PFSK-1 (cell line): ENCODE results near the gene HTT.

Experiments used
- FOXP2 ChIP-seq: optimal IDR thresholded peaks from 2 replicates; pipeline ENCODE3; 2011; ENCODE audit warnings: borderline replicate concordance, control low read depth, inconsistent platforms; ENCODE audit not compliant: insufficient read depth; ENCODE audit errors: extremely low read length, extremely low read depth
- POLR2AphosphoS5 ChIP-seq: IDR thresholded peaks from 2 replicates; pipeline ENCODE4 v1.6.1; 2012; ENCODE audit warnings: low read depth, mild to moderate bottlenecking, control low read depth, low read length, moderate library complexity
- SIN3A ChIP-seq: IDR thresholded peaks from 2 replicates; pipeline ENCODE4 v1.6.1; 2012; ENCODE audit warnings: mild to moderate bottlenecking, low read length, moderate library complexity, borderline replicate concordance; ENCODE audit not compliant: insufficient read depth
- TAF1 ChIP-seq: IDR thresholded peaks from 2 replicates; pipeline ENCODE4 v1.6.1; 2012; ENCODE audit warnings: low read length, control low read depth, borderline replicate concordance; ENCODE audit not compliant: insufficient read depth
- TF ChIP-seq, protein P1 (sequence below), 2 experiments: IDR thresholded peaks; 2 replicates each; pipeline versions ENCODE4 v1.6.1 to v1.8.0; 2011 to 2012; ENCODE audit warnings: low read depth in 2 of 2, low read length in 2 of 2, control low read depth in 1 of 2, inconsistent platforms in 1 of 2, mild to moderate bottlenecking in 1 of 2, moderate library complexity in 1 of 2; ENCODE audit not compliant: insufficient read depth in 1 of 2

The HTT gene

DNA sequence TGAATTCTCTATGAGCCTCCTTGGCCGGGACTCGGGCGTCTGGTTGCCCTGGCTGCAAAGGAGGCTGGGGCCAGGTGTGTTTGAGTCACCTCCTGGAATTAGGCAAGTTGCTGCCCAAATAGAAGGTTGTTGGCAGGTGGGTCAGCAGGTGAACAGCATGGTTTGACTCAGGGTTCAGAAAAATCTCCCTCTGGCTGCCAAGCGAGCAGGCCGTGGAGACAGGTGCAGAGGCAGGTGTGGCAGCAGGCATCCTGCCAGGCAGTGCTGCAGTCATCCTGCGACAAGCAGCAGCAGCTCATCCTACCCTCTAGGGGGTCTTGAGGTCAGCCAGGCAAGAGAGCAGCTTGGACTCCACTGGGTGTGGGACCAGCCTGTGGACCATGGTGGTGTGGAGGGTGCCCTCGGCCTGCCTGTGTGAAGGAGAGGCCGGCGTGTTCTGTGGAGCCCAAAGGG lies 182.6 kb downstream of the HTT start:
- TF ChIP-seq SIN3A (no peak), TAF1 (no peak), POLR2AphosphoS5 (no peak), FOXP2 (no peak)
- TF ChIP-seq, protein P1, sequence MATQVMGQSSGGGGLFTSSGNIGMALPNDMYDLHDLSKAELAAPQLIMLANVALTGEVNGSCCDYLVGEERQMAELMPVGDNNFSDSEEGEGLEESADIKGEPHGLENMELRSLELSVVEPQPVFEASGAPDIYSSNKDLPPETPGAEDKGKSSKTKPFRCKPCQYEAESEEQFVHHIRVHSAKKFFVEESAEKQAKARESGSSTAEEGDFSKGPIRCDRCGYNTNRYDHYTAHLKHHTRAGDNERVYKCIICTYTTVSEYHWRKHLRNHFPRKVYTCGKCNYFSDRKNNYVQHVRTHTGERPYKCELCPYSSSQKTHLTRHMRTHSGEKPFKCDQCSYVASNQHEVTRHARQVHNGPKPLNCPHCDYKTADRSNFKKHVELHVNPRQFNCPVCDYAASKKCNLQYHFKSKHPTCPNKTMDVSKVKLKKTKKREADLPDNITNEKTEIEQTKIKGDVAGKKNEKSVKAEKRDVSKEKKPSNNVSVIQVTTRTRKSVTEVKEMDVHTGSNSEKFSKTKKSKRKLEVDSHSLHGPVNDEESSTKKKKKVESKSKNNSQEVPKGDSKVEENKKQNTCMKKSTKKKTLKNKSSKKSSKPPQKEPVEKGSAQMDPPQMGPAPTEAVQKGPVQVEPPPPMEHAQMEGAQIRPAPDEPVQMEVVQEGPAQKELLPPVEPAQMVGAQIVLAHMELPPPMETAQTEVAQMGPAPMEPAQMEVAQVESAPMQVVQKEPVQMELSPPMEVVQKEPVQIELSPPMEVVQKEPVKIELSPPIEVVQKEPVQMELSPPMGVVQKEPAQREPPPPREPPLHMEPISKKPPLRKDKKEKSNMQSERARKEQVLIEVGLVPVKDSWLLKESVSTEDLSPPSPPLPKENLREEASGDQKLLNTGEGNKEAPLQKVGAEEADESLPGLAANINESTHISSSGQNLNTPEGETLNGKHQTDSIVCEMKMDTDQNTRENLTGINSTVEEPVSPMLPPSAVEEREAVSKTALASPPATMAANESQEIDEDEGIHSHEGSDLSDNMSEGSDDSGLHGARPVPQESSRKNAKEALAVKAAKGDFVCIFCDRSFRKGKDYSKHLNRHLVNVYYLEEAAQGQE (IDR thresholded peaks at IDR 0.05; ENCODE audit: insufficient read depth in 1 of 2, low read depth in 2 of 2, low read length in 2 of 2): no peak

DNA sequence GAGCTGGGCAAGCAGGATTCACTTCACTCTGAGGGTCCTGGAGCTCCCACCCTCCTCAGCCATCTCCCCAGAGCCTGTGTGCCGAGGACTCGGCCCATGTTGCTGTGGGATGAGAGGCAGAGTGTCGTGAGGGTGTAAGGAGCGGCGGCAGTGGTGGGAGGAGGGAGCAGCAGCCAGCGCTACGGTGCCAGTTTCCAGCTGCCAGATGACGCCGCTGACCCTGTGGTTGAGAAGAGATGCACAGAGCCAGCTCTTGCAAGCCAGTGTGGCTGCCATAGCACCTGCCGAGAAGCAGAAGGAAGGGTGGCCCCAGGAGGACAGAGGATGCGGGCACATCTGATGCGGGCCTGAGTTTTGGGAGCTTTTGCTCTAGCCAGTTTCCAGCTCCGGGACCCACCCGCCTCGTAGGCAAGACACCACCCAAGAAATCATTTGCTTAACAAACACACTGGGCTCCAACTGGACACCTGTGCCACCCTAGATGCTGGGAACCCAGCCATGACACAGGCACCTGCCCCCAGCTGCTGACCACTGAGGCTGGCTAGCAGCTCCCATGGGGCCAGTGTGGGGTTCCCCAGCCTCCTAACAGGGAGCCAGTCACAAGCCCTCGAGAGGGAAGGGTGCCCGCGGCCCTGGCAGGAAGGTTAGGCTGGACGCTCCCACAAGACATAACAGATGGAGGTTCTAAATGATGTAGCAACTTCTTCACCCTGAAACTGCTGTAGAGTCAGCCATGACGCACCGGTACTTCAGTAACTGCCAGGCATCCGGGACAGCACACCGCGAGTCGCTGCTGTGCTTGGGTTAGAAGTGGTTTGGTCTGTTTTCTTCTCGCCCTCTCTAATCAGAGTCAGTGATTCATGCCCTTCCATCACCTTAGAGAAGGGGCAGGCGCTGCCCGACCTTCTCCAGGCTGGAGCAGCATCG lies 183.3 kb downstream of the HTT start:
- TF ChIP-seq SIN3A (no peak), FOXP2 (no peak), TAF1 (no peak), POLR2AphosphoS5 (no peak)
- TF ChIP-seq, protein P1 (IDR thresholded peaks at IDR 0.05; ENCODE audit: insufficient read depth in 1 of 2, low read depth in 2 of 2, low read length in 2 of 2): no peak

DNA sequence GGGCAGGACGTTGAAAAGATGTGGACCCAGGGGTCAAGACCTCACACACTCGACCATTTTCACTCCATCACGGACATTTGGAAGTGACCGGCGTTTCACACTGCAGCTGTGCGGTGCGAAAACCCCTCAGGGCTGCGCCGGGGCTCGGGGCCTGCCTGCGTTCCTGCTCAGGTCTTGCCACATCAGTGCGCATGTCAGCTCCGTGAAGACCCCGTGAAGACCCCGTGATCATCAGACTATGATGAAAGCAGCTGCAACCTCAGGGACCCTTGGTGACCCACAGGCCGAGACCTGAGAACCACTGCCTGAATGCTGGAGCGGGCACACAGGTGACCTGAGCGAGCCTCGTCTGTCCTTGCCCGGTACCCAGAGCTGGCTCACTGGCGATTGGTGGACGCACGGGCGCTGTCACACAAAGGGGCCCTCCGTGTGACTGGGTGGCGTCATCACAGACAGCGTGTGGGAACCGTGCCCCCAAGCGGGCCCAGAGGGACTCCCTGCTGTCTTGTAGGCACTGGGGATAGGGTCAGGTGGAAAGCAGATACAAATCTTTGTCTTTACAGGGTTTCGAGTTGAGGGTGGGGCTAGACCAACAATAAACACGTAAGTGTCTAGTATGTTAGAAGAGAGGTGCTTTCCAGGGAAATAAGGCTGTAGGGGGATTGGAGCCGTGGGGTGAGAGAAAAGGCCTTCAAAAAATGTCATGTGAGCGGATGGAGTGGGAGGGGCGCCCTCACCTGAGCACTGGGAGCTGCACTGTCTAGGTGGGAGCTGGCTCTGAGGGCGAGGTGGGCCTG lies 187.1 kb downstream of the HTT start:
- TF ChIP-seq SIN3A: no peak
- no peak for TF ChIP-seq POLR2AphosphoS5
- TF ChIP-seq, protein P1 (IDR thresholded peaks at IDR 0.05; ENCODE audit: insufficient read depth in 1 of 2, low read depth in 2 of 2, low read length in 2 of 2): no peak
- TF ChIP-seq TAF1: no peak
- TF ChIP-seq FOXP2: no peak

DNA sequence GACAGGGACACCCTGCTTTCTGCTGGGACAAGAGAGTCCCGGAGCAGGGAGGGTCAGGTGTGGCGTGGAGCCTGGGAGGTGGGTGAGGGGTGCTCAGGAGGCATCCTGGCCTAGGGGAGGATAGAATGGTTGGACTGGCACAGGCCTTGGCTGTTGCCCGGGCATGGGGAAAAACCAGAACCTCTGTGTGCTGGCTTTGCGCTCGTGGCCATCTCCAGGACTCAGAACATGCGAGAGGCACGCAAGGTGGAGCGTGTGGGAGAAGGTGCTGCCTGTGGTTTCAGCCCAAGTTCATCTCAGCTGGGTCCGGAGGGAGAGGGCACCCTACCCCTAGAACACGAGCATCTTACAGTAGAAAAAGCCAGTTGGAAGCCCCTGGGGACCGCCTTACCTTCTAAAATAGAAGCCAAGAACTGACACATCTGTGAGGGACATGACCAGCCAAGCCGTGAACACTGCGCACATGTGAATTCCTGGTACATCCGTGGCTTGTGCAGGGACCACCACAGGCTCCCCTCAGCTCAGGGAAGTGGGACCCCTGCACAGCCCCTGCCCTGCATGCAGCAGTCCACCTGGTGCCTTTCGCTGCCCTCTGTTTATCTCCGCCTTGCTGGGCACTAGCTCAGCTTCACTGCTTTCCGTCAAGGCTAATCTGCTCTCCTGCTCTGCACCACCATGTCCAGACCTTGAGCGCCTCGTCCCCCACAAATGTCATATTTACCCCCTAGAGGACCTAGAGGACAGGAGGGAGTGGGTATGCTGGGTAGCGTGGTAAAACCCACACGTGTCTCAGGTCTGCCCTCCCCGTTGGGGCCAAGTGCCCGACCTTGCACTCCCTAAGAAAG lies 187.9 kb downstream of the HTT start:
- no peak for TF ChIP-seq POLR2AphosphoS5
- TF ChIP-seq, protein P1 (IDR thresholded peaks at IDR 0.05; ENCODE audit: insufficient read depth in 1 of 2, low read depth in 2 of 2, low read length in 2 of 2): no peak
- no peak for TF ChIP-seq FOXP2
